K562 (cell line): ENCODE measurements around the gene MGAT5. TPM values are rescaled to one million over a fixed set of nuclear protein-coding genes. Genes with fewer than 3 reads are reported as not detected.

Experiments used
- ATAC-seq: fragments of 200-7000 bp; cut with Tn5 transposase; 3 replicates; pipeline ENCODE4 v1.9.1; 2020; ENCODE audit warnings: moderate library complexity
- BruUV-seq: library from RNA; stranded (reverse); fragments of 400-500 nt; replicated peaks from 2 replicates; lab custom pipeline; 2021; lab: Mats Ljungman, UMichigan
- CTCF ChIA-PET: fragments of 300-600 bp; formaldehyde crosslinking; extraction: SDS; loops from one replicate; lab custom pipeline; 2021; ENCODE audit warnings: low intra/inter-chr PET ratio; lab: Yijun Ruan, JAX
- POLR2A ChIA-PET: fragments of 300-600, 350-650 bp; sonication (Branson Sonifier 250); formaldehyde crosslinking; extraction: SDS; loops from one replicate; lab custom pipeline; 2021; ENCODE audit warnings: antibody characterized with exemption, inconsistent platforms; lab: Yijun Ruan, JAX
- DNase-seq, 4 experiments: peaks; one replicate each; pipeline versions ENCODE4 v3.0.0 to v3.0.0-alpha.2; 2011 to 2018; ENCODE audit warnings: low spot score in 3 of 4, mixed read lengths in 3 of 4; ENCODE audit errors: extremely low read depth in 1 of 4
- FAIRE-seq: peaks from 2 replicates; lab custom pipeline; 2011; peaks lifted over from hg19 to GRCh38; lab: Jason Lieb, UNC
- H2AFZ ChIP-seq: 2 replicates; pipeline ENCODE4 v1.6.0; 2011; ENCODE audit warnings: low read depth, low read length, control low read depth, inconsistent platforms
- H3K27ac ChIP-seq: fragments of 200-600 bp; 3 replicates; pipeline ENCODE4 v1.8.0; 2011; ENCODE audit warnings: low read depth, mild to moderate bottlenecking, control low read depth, inconsistent platforms, low read length, moderate library complexity, mixed read lengths; ENCODE audit errors: extremely low read depth
- H3K27me3 ChIP-seq, 2 experiments: fragments of 300-600 bp in 1 of 2; 2 replicates in 1 of 2; 3 replicates in 1 of 2; pipeline versions ENCODE4 v1.6.0 to v1.8.0; 2011; ENCODE audit warnings: inconsistent platforms in 2 of 2, low read length in 2 of 2, mild to moderate bottlenecking in 1 of 2, mixed read lengths in 1 of 2, moderate library complexity in 1 of 2; ENCODE audit not compliant: control insufficient read depth in 2 of 2, insufficient read depth in 2 of 2
- H3K36me3 ChIP-seq: fragments of 300-600 bp; 3 replicates; pipeline ENCODE4 v1.8.0; 2011; ENCODE audit warnings: mild to moderate bottlenecking, low read length, inconsistent platforms; ENCODE audit not compliant: control insufficient read depth, insufficient read depth
- H3K4me1 ChIP-seq, 2 experiments: fragments of 200-600 bp in 1 of 2; replicated peaks in 1 of 2; 2 replicates in 1 of 2; 3 replicates in 1 of 2; pipeline versions ENCODE4 v1.5.1 to v1.8.0; 2011; ENCODE audit warnings: inconsistent platforms in 2 of 2, low read length in 2 of 2, mild to moderate bottlenecking in 1 of 2, mixed read lengths in 1 of 2, moderate library complexity in 1 of 2; ENCODE audit not compliant: control insufficient read depth in 2 of 2, insufficient read depth in 2 of 2
- H3K4me2 ChIP-seq: 2 replicates; pipeline ENCODE4 v1.6.1; 2011; ENCODE audit warnings: low read length, control low read depth, inconsistent platforms, mixed read lengths; ENCODE audit not compliant: insufficient read depth
- H3K4me3 ChIP-seq: fragments of 200-600 bp; sonication (generic), shearing (Covaris generic); 2 replicates; pipeline ENCODE4 v1.5.1; 2016; ENCODE audit warnings: control low read depth, inconsistent platforms
- H3K79me2 ChIP-seq: fragments of 200-600 bp; 3 replicates; pipeline ENCODE4 v1.8.0; 2011; ENCODE audit warnings: low read length, inconsistent platforms; ENCODE audit not compliant: control insufficient read depth, insufficient read depth
- H3K9ac ChIP-seq, 2 experiments: 2 replicates each; pipeline versions ENCODE4 v1.6.0 to v1.6.1; 2011; ENCODE audit warnings: low read depth in 2 of 2, low read length in 2 of 2, control low read depth in 1 of 2, inconsistent platforms in 1 of 2, mild to moderate bottlenecking in 1 of 2, mixed read lengths in 1 of 2; ENCODE audit not compliant: insufficient read depth in 1 of 2
- H3K9me1 ChIP-seq: one replicate; pipeline ENCODE4 v1.6.0; 2011; ENCODE audit warnings: inconsistent platforms, mild to moderate bottlenecking, low read length, moderate library complexity; ENCODE audit not compliant: control insufficient read depth, insufficient read depth
- H3K9me3 ChIP-seq: replicated peaks from 2 replicates; pipeline ENCODE4 v1.5.1; 2011; ENCODE audit warnings: low read depth, low read length, inconsistent platforms; ENCODE audit not compliant: control insufficient read depth, insufficient read depth
- H4K20me1 ChIP-seq: replicated peaks from 2 replicates; pipeline ENCODE4 v1.6.1; 2011; ENCODE audit warnings: low read length, inconsistent platforms, mixed read lengths; ENCODE audit not compliant: control insufficient read depth, insufficient read depth
- ETV6 ChIP-seq, 3 experiments: fragments of 150-350 bp in 1 of 3; sonication (generic) in 1 of 3; formaldehyde crosslinking in 1 of 3; IDR thresholded peaks; 2 replicates each; pipeline versions ENCODE4 v1.6.1 to v1.8.0; 2014 to 2022; ENCODE audit warnings: borderline replicate concordance in 2 of 3, low read depth in 2 of 3, antibody characterized with exemption in 1 of 3, low read length in 1 of 3, mild to moderate bottlenecking in 1 of 3, missing genetic modification reagents in 1 of 3
- SIRT6 ChIP-seq: IDR thresholded peaks from one replicate; pipeline ENCODE4 v1.6.1; 2012; ENCODE audit warnings: low read depth, mild to moderate bottlenecking, control low read depth, inconsistent platforms, low read length, moderate library complexity
- TCF3 ChIP-seq: sonication (generic); formaldehyde crosslinking; IDR thresholded peaks from 2 replicates; pipeline ENCODE4 v1.4.0; 2020; ENCODE audit warnings: mild to moderate bottlenecking, missing genetic modification reagents
- ZNF717 ChIP-seq: fragments of 250-450 bp; sonication (Bioruptor Pico); IDR thresholded peaks from 2 replicates; pipeline ENCODE4 v1.5.0; 2021
- WGBS: fragments of 100-300 bp; shearing (Covaris generic); methylation state at CpG from one replicate; pipeline ENCODE4 v1.1.6; 2016; ENCODE audit warnings: low coverage, mixed read lengths; ENCODE audit not compliant: insufficient coverage; ENCODE audit errors: missing lambda C conversion rate; 5-methylcytosine and 5-hydroxymethylcytosine counted together
- in situ Hi-C: fragments of 300-500 bp; cut with MboI; formaldehyde crosslinking; loops from 4 replicates; pipeline ENCODE4 v1.15.0; 2018; ENCODE audit warnings: inconsistent platforms, mixed read lengths
- intact Hi-C: fragments of 100-400 bp; cut with micrococcal nuclease; formaldehyde crosslinking; loops from 2 replicates; pipeline ENCODE4 v1.14.2; 2022
- polyA plus RNA-seq, 8 experiments: library from polyadenylated mRNA; depleted of rRNA in 4 of 8; stranded (reverse) in 5 of 8; unstranded in 3 of 8; fragments of >200 nt; fragmentation: Nextera tagmentation in 2 of 8; fragmentation: Illumina TruSeq in 1 of 8; extraction: Ambion mirVana in 2 of 8; extraction: Trizol in 1 of 8; gene quantifications; 2 replicates each; pipeline versions ENCODE4 v1.2.1 to v1.2.3, GENCODE V29; 2011 to 2014; ENCODE audit warnings: inconsistent platforms in 1 of 8, missing spikeins in 1 of 8
- total RNA-seq, 7 experiments: library from RNA; depleted of rRNA in 6 of 7; stranded (reverse); fragments of >200 nt in 6 of 7; fragmentation: Illumina TruSeq in 2 of 7; extraction: Trizol in 2 of 7; gene quantifications; 2 replicates each; pipeline versions ENCODE4 v1.2.1 to v1.2.3, GENCODE V29; 2011 to 2021; ENCODE audit warnings: low replicate concordance in 1 of 7
- TF ChIP-seq, protein P1 (sequence below): sonication (generic); formaldehyde crosslinking; IDR thresholded peaks from 2 replicates; pipeline ENCODE4 v1.8.0; 2022; ENCODE audit warnings: missing genetic modification reagents, mild to moderate bottlenecking, borderline replicate concordance

Gene MGAT5
- total and polyA plus RNA-seq, 9 of the 15 experiments (the other 6 are each of a cell fraction or from before 2014, with no cell fraction given), result 1.6 to 18.6 (median 11.1) TPM

DNA sequence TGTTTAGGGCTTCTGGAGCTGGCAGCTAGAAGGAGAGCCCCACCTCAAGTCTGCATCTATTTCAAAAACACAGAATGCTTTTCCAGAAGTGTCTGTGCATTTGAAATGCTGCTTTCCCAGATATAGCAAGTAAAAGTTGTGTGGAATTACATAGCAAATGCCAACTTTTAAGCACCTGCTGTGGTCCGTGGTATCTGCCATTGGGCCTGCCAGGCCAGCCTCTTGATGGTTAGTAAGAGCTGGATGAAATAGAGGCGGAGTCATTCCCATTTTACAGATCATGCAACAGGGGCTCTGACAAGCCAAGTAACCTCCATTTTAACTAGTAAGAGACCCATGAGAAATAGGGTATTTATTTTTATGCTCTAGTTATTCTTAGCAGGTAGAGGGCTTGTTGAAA is 61.6 kb downstream of the MGAT5 start:
- Histone ChIP-seq H2AFZ (no peak overlapping the region), H4K20me1 (no peaks in the 10 kb centered on the region; the same call in 1 of the 2 replicates), H3K4me3 (no peak overlapping the region), H3K36me3 (no peaks in the 10 kb centered on the region), H3K4me2 (no peak overlapping the region), H3K9me1 (no peaks in the 10 kb centered on the region), H3K9me3 (no peaks in the 10 kb centered on the region), H3K79me2 (no peaks in the 10 kb centered on the region), H3K9ac (no peak overlapping the region), H3K27me3 (no peaks in the 10 kb centered on the region), H3K4me1 (no peaks in the 10 kb centered on the region), H3K27ac (no peak overlapping the region)
- ATAC-seq, result no peak
- no peak for DNase-seq
- no peak for FAIRE-seq
- WGBS, result 56% methylated on average over 2 of the region's 2 CpGs
- no TSS peak for BruUV-seq
- intact Hi-C loops (no loop called here), in situ Hi-C loops (no loop called here)
- ChIA-PET CTCF (no interaction called here), POLR2A (no interaction called here)
- TF ChIP-seq ZNF717 (CRISPR knock-in tag), result no peak
- TF ChIP-seq ETV6 (IDR thresholded peaks at IDR 0.05; ENCODE audit: borderline replicate concordance in 1 of 2, low read depth in 2 of 2, low read length in 1 of 2), result no peak
- no peak for TF ChIP-seq ETV6 (CRISPR knock-in tag; IDR thresholded peaks at IDR 0.05; ENCODE audit: borderline replicate concordance)
- TF ChIP-seq SIRT6, result no peak
- TF ChIP-seq, protein P1, sequence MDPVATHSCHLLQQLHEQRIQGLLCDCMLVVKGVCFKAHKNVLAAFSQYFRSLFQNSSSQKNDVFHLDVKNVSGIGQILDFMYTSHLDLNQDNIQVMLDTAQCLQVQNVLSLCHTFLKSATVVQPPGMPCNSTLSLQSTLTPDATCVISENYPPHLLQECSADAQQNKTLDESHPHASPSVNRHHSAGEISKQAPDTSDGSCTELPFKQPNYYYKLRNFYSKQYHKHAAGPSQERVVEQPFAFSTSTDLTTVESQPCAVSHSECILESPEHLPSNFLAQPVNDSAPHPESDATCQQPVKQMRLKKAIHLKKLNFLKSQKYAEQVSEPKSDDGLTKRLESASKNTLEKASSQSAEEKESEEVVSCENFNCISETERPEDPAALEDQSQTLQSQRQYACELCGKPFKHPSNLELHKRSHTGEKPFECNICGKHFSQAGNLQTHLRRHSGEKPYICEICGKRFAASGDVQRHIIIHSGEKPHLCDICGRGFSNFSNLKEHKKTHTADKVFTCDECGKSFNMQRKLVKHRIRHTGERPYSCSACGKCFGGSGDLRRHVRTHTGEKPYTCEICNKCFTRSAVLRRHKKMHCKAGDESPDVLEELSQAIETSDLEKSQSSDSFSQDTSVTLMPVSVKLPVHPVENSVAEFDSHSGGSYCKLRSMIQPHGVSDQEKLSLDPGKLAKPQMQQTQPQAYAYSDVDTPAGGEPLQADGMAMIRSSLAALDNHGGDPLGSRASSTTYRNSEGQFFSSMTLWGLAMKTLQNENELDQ (CRISPR knock-in tag), result no peak
- no peak for TF ChIP-seq TCF3 (CRISPR knock-in tag)
